H54 (cell line): ENCODE measurements around the gene TBC1D28.
"Not testable (repeated sequence)": the region's sequence is repeated elsewhere in the genome, so short reads cannot be mapped to it uniquely, and the experiment has no call there.

ENCODE experiments used
- DNase-seq: peaks from one replicate; pipeline ENCODE4 v3.0.0; 2011; ENCODE audit warnings: low spot score, mixed read lengths; ENCODE audit not compliant: insufficient read length
- FAIRE-seq: peaks from 3 replicates; lab custom pipeline; 2011; peaks lifted over from hg19 to GRCh38; lab: Jason Lieb, UNC
- POLR2A ChIP-seq: IDR thresholded peaks from 2 replicates; pipeline ENCODE4 v1.6.1; 2011; ENCODE audit warnings: low read depth, mild to moderate bottlenecking, low read length

The TBC1D28 gene

DNA sequence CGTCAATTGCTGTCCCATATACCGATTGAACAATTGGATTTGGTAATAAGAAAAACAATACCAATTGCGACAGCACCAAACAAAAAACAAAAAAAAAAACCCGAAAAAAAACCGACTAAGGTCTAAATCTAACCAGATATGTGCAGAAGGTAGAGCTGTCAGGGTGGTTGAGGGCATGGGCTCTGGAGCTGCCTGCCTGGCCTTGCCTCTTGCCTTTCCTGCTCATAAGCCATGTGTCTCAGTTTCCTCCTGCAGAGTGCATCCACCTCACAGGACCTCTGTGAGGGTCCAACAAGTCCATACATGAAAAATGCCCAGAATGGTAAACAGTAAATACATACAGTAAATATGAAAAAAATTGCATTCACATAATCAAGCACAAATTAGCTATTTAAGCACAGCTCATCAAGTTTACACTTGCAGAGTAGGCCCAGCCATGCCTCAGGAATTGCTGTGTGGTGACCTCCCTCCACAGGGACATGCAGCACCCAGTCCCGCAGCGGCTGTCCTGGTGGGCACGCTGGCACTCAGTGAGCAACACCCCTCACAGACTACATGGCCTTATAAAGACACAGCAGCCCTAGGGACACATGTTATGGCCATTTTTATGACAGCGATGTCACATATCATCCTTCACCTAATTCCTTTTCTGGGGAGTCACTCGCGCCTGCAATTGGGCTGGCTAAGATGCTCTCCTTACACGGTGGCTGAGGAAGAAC is 17.9 kb downstream of the TBC1D28 start:
- FAIRE-seq: no peak
- no peak for TF ChIP-seq POLR2A
- no peak for DNase-seq

DNA sequence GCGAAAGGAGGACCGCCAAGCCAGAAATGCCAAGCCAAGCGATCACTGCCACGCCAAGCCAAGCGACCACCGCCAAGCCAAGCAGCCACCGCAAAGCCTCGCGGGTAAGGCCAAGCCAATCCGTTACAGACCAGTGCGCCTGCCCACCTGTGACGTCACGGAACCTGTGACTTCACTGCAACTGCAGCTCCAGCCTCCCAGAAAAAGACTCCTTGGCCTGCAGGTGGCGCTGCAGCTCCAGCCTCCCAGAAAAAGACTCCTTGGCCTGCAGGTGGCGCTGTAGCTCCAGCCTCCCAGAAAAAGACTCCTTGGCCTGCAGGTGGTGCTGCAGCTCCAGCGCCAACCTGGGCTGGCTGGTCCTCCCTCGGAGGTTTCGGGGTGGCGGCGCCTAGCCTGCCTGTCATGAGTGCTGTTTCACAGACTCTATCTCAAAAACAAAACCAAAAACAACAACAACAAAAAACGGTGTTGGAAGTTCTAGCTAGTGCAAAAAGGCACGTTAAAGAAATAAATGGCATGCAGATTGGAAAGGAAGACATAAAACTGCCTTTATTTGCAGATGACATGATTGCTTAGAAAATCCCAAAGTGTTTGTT is 18.6 kb downstream of the TBC1D28 start:
- FAIRE-seq: peak; percentile 99
- not testable (repeated sequence) for DNase-seq
- TF ChIP-seq POLR2A: 0 out of 2 replicates have a peak, but pooled peaks have one; percentile 41

DNA sequence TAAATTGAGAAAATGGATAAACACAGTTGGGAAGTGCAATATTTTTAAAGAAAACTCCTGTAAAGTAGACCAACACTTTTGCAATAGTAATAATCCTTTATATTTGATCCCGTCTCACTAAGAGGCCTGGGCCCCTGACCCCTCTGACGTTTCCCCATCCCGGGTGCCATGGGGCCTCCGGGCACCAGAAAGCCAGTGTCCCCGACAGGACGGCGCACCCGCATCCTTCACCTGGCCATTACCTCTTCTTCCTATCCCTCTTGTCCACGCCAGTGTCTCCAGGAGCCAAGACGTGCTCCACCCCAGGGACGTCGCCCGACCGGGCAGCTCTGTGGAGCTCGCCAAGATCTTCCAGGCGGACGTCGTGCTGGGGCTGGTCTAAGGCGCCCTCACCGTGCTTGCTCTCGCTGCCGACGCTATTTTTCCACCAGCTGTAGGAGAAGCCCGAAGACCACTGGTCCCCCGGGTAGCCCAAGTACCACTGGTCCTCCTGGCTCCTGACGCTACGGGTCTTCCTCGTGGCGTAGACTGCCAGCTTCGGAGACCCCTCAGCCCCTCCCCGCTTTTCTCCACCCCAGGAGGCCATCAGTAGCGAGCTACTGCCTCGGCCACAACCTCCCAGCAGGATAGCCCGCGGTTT is 19.2 kb downstream of the TBC1D28 start:
- DNase-seq, FAIRE-seq: not testable (repeated sequence)

DNA sequence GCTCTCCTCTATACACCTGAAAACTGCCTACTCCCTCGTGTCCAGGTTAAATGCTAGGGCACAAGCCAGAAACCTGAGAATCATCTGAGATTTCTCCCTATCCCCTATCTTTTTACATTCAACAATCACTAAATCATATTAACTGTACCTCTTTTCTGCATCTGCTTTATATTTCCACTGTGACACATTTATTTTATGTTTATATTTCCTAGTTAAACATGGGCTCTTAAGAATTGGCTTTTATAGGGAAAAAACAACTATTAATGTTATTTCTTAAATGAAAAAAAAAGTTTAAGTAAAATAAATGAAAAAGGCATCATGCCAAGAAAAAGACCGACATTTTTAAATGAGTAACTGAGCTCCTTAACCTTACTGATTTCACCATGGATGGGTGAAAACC is 26.6 kb downstream of the TBC1D28 start:
- DNase-seq, FAIRE-seq: not testable (repeated sequence)

DNA sequence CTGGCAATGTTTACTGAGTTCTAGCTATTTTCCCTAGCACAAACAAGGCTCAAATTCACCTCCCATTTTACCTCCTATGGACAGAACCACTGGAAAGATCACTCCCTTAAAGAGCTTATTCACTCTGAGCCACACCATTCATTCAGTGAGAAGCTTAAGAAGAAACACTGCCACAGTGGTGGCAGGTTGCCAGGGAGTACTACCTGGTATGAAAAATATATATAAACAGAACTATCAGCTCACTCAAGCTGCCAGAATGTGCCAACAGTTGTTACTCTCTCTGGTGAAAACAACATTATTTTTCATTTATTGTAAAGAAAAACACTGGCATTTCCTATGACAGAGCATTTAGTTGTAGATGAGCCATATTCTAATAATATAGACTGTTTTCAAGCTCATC is 31.2 kb downstream of the TBC1D28 start:
- DNase-seq, FAIRE-seq: not testable (repeated sequence)

DNA sequence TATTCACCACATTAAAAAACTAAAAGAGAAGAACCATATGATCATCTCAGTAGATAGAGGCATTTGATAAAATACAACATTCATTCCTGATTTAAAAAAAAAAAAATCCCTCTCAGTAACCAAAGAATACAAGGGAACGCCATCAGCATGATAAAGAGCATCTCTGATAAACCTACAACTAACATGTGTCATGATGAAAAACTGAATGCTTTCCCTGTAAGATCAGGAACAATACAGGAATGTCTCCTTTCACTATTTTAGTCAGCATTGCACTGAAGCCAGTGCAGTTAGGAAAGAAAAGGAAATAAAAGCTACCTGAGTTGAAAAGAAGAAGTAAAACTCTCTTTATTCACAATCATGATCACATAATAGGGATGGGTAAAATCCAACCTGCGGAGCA is 51.1 kb downstream of the TBC1D28 start:
- FAIRE-seq, DNase-seq: not testable (repeated sequence)
